OCI-LY7 (cell line): ENCODE data around the gene XRCC6.

ENCODE experiments used
- EZH2phosphoT487 ChIP-seq: fragments of 200-600 bp; sonication (generic); IDR thresholded peaks from 2 replicates; pipeline ENCODE4 v1.6.1; 2018; ENCODE audit warnings: low read depth, borderline replicate concordance, mild to moderate bottlenecking, mixed run types, antibody characterized with exemption, low read length, moderate library complexity, mixed read lengths
- TF ChIP-seq, protein P1 (sequence below): fragments of 200-600 bp; sonication (generic); conservative IDR thresholded peaks from 2 replicates; pipeline ENCODE4 v1.5.1; 2014; ENCODE audit warnings: mild to moderate bottlenecking, antibody characterized with exemption, low read length, moderate library complexity, mixed read lengths

DNA sequence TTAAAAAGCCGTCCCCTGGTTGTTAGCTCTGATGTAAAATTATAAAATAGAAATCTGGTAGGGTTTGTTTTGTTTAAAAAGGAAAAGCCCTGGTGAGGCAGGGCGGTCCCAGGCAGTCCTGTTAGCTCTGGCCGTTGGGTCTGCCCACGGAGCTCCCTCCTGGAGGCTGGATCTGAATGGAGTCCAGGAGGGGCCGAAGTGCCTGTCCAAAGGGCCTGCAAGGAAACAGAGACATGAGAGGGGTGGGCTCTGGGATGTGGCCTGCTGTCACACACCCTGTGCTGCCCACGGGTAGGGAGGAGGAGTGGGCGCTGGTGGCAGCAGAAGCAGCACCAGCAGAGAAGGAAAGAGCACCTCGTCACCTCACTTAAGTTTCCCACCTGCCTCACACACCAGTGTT is 20.1 kb upstream of the XRCC6 start:
- TF ChIP-seq, protein P1, sequence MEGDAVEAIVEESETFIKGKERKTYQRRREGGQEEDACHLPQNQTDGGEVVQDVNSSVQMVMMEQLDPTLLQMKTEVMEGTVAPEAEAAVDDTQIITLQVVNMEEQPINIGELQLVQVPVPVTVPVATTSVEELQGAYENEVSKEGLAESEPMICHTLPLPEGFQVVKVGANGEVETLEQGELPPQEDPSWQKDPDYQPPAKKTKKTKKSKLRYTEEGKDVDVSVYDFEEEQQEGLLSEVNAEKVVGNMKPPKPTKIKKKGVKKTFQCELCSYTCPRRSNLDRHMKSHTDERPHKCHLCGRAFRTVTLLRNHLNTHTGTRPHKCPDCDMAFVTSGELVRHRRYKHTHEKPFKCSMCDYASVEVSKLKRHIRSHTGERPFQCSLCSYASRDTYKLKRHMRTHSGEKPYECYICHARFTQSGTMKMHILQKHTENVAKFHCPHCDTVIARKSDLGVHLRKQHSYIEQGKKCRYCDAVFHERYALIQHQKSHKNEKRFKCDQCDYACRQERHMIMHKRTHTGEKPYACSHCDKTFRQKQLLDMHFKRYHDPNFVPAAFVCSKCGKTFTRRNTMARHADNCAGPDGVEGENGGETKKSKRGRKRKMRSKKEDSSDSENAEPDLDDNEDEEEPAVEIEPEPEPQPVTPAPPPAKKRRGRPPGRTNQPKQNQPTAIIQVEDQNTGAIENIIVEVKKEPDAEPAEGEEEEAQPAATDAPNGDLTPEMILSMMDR: no peak
- TF ChIP-seq EZH2phosphoT487: no peak
